ENCODE data around the gene CDK16. TPM values are rescaled to one million over a fixed set of nuclear protein-coding genes. Genes with fewer than 3 reads are reported as not detected.

CDK16 gene
- total RNA-seq, 3 donors from 2014 or later, result 81.9 to 111 (median 109) TPM

DNA sequence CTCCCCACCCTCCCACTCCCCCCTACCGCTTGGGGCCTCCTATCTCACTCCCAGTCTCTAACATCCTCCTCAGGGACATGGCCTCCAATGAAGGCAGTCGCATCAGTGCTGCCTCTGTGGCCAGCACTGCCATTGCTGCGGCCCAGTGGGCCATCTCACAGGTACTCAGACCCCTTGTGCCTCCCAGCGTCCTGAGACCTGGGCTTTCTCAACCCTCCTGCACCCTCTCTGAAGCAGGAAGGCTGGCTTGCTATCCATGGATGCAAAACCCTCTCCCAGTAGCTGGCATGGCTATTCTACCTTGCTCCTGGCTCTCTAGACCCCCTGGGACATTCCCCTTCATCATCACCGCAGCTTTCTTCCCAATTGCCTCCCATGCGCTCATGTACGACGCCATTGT lies 38.1 kb upstream of the CDK16 start:
- no peak for ATAC-seq
- H3K9me3 ChIP-seq, result no peaks in the 10 kb centered on the region
- no peaks in the 10 kb centered on the region for H3K4me1 ChIP-seq (ENCODE audit: low read depth)
- no peaks in the 10 kb centered on the region for H3K36me3 ChIP-seq (ENCODE audit: low read depth)
- H3K4me3 ChIP-seq, result no peak overlapping the region
- no peak for DNase-seq
- TF ChIP-seq, protein P1, sequence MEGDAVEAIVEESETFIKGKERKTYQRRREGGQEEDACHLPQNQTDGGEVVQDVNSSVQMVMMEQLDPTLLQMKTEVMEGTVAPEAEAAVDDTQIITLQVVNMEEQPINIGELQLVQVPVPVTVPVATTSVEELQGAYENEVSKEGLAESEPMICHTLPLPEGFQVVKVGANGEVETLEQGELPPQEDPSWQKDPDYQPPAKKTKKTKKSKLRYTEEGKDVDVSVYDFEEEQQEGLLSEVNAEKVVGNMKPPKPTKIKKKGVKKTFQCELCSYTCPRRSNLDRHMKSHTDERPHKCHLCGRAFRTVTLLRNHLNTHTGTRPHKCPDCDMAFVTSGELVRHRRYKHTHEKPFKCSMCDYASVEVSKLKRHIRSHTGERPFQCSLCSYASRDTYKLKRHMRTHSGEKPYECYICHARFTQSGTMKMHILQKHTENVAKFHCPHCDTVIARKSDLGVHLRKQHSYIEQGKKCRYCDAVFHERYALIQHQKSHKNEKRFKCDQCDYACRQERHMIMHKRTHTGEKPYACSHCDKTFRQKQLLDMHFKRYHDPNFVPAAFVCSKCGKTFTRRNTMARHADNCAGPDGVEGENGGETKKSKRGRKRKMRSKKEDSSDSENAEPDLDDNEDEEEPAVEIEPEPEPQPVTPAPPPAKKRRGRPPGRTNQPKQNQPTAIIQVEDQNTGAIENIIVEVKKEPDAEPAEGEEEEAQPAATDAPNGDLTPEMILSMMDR (IDR thresholded peaks at IDR 0.05), result no peak
- intact Hi-C loops (cut with DNase I, micrococcal nuclease), result no loop called here

DNA sequence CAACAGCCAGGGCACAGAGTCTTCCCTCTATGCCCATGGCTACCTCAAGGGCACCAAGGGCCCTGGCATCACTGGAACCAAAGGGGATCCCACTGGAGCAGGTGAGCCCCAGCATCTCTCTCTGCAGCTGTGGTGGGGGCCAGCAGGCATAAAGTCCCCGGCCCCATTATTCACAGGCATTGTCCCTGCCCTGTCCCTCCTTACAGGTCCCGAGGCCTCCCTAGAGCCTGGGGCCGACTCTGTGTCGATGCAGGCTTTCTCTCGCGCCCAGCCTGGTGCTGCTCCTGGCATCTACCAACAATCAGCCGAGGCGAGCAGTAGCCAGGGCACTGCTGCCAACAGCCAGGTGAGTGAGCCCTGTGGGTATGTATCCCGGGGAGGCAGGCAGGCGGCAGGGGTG lies 37.2 kb upstream of the CDK16 start:
- no peaks in the 10 kb centered on the region for H3K36me3 ChIP-seq (ENCODE audit: low read depth)
- no peak for ATAC-seq

DNA sequence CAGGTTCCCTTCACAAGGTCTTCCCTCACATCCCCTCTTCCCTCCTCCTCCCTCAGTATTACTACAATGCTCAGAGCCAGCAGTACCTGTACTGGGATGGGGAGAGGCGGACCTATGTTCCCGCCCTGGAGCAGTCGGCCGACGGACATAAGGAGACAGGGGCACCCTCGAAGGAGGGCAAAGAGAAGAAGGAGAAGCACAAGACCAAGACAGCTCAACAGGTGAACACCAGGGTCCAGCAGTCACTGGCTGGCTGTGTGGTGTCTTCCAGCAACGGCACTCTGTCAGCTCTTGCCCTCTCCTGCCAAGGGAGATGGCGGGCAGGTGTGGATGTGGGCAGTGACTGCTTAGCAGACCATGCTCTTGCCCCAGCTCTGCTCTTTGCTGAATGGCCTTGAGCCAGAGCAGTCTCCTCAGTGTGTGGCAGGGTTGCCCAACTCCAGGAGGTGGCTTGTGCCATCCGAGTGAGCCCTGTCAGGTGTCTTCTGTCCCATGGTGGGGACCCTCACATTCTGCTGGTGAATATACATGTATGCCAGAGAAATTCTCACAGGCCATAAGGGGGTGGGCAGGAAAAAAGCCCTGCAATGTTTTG lies 36.3 kb upstream of the CDK16 start:
- DNase-seq (no peak), ATAC-seq (no peak)
- Histone ChIP-seq H3K9me3 (no peaks in the 10 kb centered on the region), H3K4me1 (ENCODE audit: low read depth) (no peaks in the 10 kb centered on the region), H3K4me3 (no peak overlapping the region), H3K36me3 (ENCODE audit: low read depth) (no peaks in the 10 kb centered on the region)
- TF ChIP-seq, protein P1 (IDR thresholded peaks at IDR 0.05), result no peak
- intact Hi-C loops (cut with DNase I, micrococcal nuclease), result no loop called here

More for the DNA sequence above, 37.2 kb upstream of the CDK16 start:
- Histone ChIP-seq H3K4me3 (no peak overlapping the region), H3K4me1 (ENCODE audit: low read depth) (no peaks in the 10 kb centered on the region), H3K9me3 (no peaks in the 10 kb centered on the region)
- intact Hi-C loops (cut with DNase I, micrococcal nuclease), result no loop called here
- TF ChIP-seq, protein P1 (IDR thresholded peaks at IDR 0.05), result no peak
- no peak for DNase-seq

DNA sequence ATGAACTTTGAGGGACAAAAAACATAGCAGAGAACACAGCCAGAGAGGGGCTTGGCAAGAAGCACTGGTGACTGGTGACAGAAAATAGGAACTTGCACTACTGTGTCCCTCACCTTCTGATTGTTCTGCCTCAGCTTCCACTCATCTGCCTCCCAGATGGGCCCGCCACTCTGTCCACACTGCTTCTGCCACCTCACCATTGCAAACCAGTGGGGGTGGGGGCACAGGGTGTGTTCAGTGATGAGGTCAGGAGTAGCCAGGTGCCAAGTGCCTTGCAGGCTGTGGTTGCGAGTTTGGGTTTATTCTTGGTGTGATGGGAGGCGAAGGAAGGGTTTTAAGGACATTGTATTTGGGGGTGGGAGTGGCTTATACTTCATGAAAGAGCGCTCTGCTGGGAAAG lies 34.0 kb upstream of the CDK16 start:
- TF ChIP-seq, protein P1 (IDR thresholded peaks at IDR 0.05), result no peak
- H3K4me1 ChIP-seq (ENCODE audit: low read depth), result no peaks in the 10 kb centered on the region
- no peaks in the 10 kb centered on the region for H3K36me3 ChIP-seq (ENCODE audit: low read depth)
- ATAC-seq (no peak), DNase-seq (no peak)
- intact Hi-C loops (cut with DNase I, micrococcal nuclease), result no loop called here
- H3K9me3 ChIP-seq, result no peaks in the 10 kb centered on the region
- H3K4me3 ChIP-seq, result no peak overlapping the region

DNA sequence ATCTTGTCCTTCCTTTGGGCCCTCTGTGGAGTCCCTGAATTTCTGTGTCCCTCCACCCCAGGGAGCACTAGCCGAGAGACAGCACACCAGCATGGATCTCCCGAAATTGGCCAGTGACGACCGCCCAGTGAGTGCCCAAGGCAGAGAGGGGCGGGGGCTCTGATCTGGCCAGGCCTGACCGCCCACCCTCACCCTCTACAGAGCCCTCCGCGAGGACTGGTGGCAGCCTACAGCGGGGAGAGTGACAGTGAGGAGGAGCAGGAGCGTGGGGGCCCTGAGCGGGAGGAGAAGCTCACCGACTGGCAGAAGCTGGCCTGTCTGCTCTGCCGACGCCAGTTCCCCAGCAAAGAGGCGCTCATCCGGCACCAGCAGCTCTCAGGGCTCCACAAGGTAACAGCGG lies 33.2 kb upstream of the CDK16 start:
- Histone ChIP-seq H3K9me3 (no peaks in the 10 kb centered on the region), H3K4me1 (ENCODE audit: low read depth) (no peaks in the 10 kb centered on the region), H3K4me3 (no peak overlapping the region), H3K36me3 (ENCODE audit: low read depth) (no peaks in the 10 kb centered on the region)
- no peak for ATAC-seq
- no peak for DNase-seq
- intact Hi-C loops (cut with DNase I, micrococcal nuclease), result no loop called here
- TF ChIP-seq, protein P1 (IDR thresholded peaks at IDR 0.05), result no peak
